Measurements from ENCODE around the gene SYNE1.

GRCh38 chr6:152100183-152100618, 537.0 kb downstream of the SYNE1 start:
- no peak for TF ChIP-seq AFF4 (CRISPR knock-in tag; IDR thresholded peaks at IDR 0.05; ENCODE audit: borderline replicate concordance)
- no peak for TF ChIP-seq ZNF317 (CRISPR knock-in tag; IDR thresholded peaks at IDR 0.05; ENCODE audit: borderline replicate concordance, low read depth)
- no peak for TF ChIP-seq TEAD4 (CRISPR knock-in tag; IDR thresholded peaks at IDR 0.05)
- no peak for TF ChIP-seq ZBTB21 (CRISPR knock-in tag; IDR thresholded peaks at IDR 0.05; ENCODE audit: borderline replicate concordance)
- TF ChIP-seq ZSCAN18 (CRISPR knock-in tag; IDR thresholded peaks at IDR 0.05) = no peak
- no peak for TF ChIP-seq CTCF (IDR thresholded peaks at IDR 0.05)
- no peak for TF ChIP-seq HMGXB4 (CRISPR knock-in tag; IDR thresholded peaks at IDR 0.05)
- no peak for TF ChIP-seq EMX1 (CRISPR knock-in tag; IDR thresholded peaks at IDR 0.05)
- TF ChIP-seq E2F4 (CRISPR knock-in tag; IDR thresholded peaks at IDR 0.05; ENCODE audit: borderline replicate concordance, low read depth) = no peak
- no peak for TF ChIP-seq SMAD3 (CRISPR knock-in tag; IDR thresholded peaks at IDR 0.05; ENCODE audit: borderline replicate concordance)
- TF ChIP-seq TP53 (CRISPR knock-in tag; IDR thresholded peaks at IDR 0.05) = no peak
- TF ChIP-seq RELA (CRISPR knock-in tag; IDR thresholded peaks at IDR 0.05; ENCODE audit: borderline replicate concordance) = no peak

All from WTC11 (cell line).